Right lobe of liver (tissue), 4 donors: ENCODE results near the gene UNC13D.

Experiments used
- POLR2A ChIP-seq: fragments of 450-650 bp; IDR thresholded peaks from one replicate; pipeline ENCODE4 v1.6.1; 2017; ENCODE audit warnings: antibody characterized with exemption, mild to moderate bottlenecking
- TF ChIP-seq, protein P1 (sequence below), 4 donors: fragments of 200-600 bp in 3 of 4; fragments of 450-650 bp in 1 of 4; IDR thresholded peaks; one replicate each; pipeline versions ENCODE4 v1.5.1 to v1.8.0; 2016 to 2022; ENCODE audit warnings: antibody characterized with exemption in 4 of 4, mild to moderate bottlenecking in 2 of 4
- donor health status: DM: no; HTN: no; CAD: no.
- donor health status: DM: no; HTN: no; CAD: no.
- donor health status: DM: no; HTN: yes; CAD: no.

GRCh38 chr17:75816693-75817092 is 27.5 kb downstream of the UNC13D start:
- TF ChIP-seq, protein P1, sequence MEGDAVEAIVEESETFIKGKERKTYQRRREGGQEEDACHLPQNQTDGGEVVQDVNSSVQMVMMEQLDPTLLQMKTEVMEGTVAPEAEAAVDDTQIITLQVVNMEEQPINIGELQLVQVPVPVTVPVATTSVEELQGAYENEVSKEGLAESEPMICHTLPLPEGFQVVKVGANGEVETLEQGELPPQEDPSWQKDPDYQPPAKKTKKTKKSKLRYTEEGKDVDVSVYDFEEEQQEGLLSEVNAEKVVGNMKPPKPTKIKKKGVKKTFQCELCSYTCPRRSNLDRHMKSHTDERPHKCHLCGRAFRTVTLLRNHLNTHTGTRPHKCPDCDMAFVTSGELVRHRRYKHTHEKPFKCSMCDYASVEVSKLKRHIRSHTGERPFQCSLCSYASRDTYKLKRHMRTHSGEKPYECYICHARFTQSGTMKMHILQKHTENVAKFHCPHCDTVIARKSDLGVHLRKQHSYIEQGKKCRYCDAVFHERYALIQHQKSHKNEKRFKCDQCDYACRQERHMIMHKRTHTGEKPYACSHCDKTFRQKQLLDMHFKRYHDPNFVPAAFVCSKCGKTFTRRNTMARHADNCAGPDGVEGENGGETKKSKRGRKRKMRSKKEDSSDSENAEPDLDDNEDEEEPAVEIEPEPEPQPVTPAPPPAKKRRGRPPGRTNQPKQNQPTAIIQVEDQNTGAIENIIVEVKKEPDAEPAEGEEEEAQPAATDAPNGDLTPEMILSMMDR (IDR thresholded peaks at IDR 0.05): no peak
- no peak for TF ChIP-seq POLR2A
